SK-N-MC (cell line): ENCODE results near the gene CACNA1E.

Experiments
- DNase-seq: peaks from one replicate; pipeline ENCODE4 v3.0.0-alpha.2; 2011; ENCODE audit warnings: low read depth, low spot score
- H3K27ac ChIP-seq: fragments of 200-600 bp; sonication (generic); 2 replicates; pipeline ENCODE4 v1.5.1; 2016; ENCODE audit warnings: mixed run types
- H3K36me3 ChIP-seq: fragments of 200-600 bp; sonication (generic); 2 replicates; pipeline ENCODE4 v1.6.1; 2017; ENCODE audit warnings: antibody characterized with exemption, low read length, mixed read lengths; ENCODE audit not compliant: insufficient read depth
- H3K4me3 ChIP-seq: fragments of 200-600 bp; sonication (generic); 2 replicates; pipeline ENCODE4 v1.5.1; 2016
- H3K9ac ChIP-seq: fragments of 200-600 bp; sonication (generic); 2 replicates; pipeline ENCODE4 v1.8.0; 2017; ENCODE audit warnings: mixed run types, mixed read lengths; ENCODE audit not compliant: insufficient read length
- H3K9me3 ChIP-seq: fragments of 200-600 bp; sonication (generic); 2 replicates; pipeline ENCODE4 v1.6.1; 2017; ENCODE audit warnings: low read depth, mild to moderate bottlenecking, antibody characterized with exemption, low read length, moderate library complexity, mixed read lengths
- EZH2 ChIP-seq: fragments of 200-600 bp; sonication (generic); IDR thresholded peaks from one replicate; pipeline ENCODE4 v1.6.1; 2017; ENCODE audit warnings: antibody characterized with exemption
- FOXP2 ChIP-seq: optimal IDR thresholded peaks from 2 replicates; pipeline ENCODE3; 2011; ENCODE audit warnings: mild to moderate bottlenecking, moderate library complexity; ENCODE audit not compliant: insufficient read depth; ENCODE audit errors: extremely low read length, control extremely low read depth
- POLR2AphosphoS5 ChIP-seq: IDR thresholded peaks from 2 replicates; pipeline ENCODE4 v1.6.1; 2012; ENCODE audit warnings: mild to moderate bottlenecking, low read depth, low read length, borderline replicate concordance

Gene CACNA1E

GRCh38 chr1:181632960-181633359 lies 149.6 kb downstream of the CACNA1E start:
- H3K9ac ChIP-seq: no peak overlapping the region
- H3K36me3 ChIP-seq: no peaks in the 10 kb centered on the region
- DNase-seq: no peak
- H3K9me3 ChIP-seq: no peaks in the 10 kb centered on the region
- TF ChIP-seq EZH2: no peak
- TF ChIP-seq POLR2AphosphoS5: no peak
- no peak for TF ChIP-seq FOXP2
- H3K27ac ChIP-seq: no peak overlapping the region
- no peak overlapping the region for H3K4me3 ChIP-seq

GRCh38 chr1:181635110-181635509 lies 151.8 kb downstream of the CACNA1E start:
- Histone ChIP-seq H3K27ac (no peak overlapping the region), H3K4me3 (no peak overlapping the region), H3K9ac (no peak overlapping the region), H3K36me3 (no peaks in the 10 kb centered on the region), H3K9me3 (no peaks in the 10 kb centered on the region)
- no peak for TF ChIP-seq EZH2
- no peak for TF ChIP-seq FOXP2
- TF ChIP-seq POLR2AphosphoS5: no peak
- no peak for DNase-seq

GRCh38 chr1:181637998-181638397 lies 154.7 kb downstream of the CACNA1E start:
- H3K27ac ChIP-seq: no peak overlapping the region
- no peaks in the 10 kb centered on the region for H3K9me3 ChIP-seq
- no peaks in the 10 kb centered on the region for H3K36me3 ChIP-seq
- no peak overlapping the region for H3K4me3 ChIP-seq
- TF ChIP-seq POLR2AphosphoS5 (no peak), FOXP2 (no peak), EZH2 (no peak)
- no peak for DNase-seq
- no peak overlapping the region for H3K9ac ChIP-seq

DNA sequence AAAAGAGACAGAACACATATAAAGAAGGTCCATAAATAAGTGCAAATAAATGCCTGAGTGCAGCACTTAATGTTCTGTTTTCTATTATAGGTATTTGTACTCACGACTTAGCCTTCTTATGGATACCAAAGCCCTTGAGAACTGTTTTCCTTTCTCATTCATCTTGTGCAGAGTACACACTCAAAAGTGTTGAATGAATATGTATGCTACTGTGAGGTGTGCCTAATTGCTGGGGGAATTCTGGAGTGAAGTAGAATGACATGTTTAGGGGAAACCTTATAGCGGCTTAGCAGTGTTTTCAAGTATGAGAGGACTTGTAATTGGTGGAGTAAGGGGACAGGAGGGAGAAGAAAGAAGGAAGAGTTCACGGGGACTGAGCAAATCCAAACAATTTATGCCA lies 157.6 kb downstream of the CACNA1E start:
- Histone ChIP-seq H3K4me3 (no peak overlapping the region), H3K9me3 (no peaks in the 10 kb centered on the region), H3K27ac (no peak overlapping the region), H3K36me3 (no peaks in the 10 kb centered on the region), H3K9ac (no peak overlapping the region)
- TF ChIP-seq FOXP2: no peak
- no peak for TF ChIP-seq EZH2
- no peak for TF ChIP-seq POLR2AphosphoS5
- no peak for DNase-seq

GRCh38 chr1:181643631-181644030 lies 160.3 kb downstream of the CACNA1E start:
- Histone ChIP-seq H3K9me3 (no peaks in the 10 kb centered on the region), H3K9ac (no peak overlapping the region), H3K27ac (no peak overlapping the region), H3K36me3 (no peaks in the 10 kb centered on the region), H3K4me3 (no peak overlapping the region)
- no peak for DNase-seq
- TF ChIP-seq EZH2: no peak
- TF ChIP-seq POLR2AphosphoS5: no peak
- no peak for TF ChIP-seq FOXP2

DNA sequence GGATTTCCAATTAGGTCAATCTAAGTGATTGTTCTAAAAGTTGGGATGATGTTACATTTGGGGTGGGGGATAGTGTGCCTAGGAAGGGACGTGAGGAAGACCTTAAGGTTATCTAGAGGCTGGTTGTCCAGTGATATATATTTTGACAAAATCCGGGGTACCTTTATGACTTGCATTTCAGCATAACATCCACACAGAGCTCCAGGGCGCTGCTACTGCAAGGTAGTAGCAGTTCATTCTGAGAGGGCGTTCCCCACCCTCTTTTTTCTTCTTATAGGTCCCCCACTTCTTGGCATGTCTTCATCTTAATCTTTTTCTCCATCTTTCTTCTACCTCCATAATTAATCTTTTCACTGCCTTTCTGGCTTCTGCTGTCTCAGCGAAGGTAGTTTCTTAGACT lies 161.9 kb downstream of the CACNA1E start:
- H3K27ac ChIP-seq: no peak overlapping the region
- TF ChIP-seq FOXP2: no peak
- no peak for TF ChIP-seq POLR2AphosphoS5
- no peak for TF ChIP-seq EZH2

DNA sequence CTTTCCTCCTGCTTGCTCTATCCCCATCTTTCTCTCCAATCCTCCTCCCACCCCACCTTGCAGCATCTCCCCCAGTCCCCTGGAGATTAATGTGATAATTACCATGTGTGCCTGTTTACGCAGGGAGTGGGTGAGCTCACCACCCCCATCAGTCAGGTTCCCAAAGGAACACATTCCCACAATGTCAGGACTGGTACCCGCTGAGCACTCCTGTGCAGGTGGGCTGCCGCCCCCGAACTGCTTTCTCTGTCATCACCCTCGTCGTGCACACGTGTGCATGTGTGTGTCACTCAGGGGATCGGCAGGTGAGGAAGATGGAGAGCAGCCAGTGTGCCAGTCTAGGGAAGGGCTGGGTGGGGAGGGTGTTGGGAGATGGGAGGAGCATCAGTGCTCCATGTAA lies 163.4 kb downstream of the CACNA1E start:
- no peak overlapping the region for H3K27ac ChIP-seq
- H3K9ac ChIP-seq: no peak overlapping the region
- H3K9me3 ChIP-seq: no peaks in the 10 kb centered on the region
- no peaks in the 10 kb centered on the region for H3K36me3 ChIP-seq
- no peak overlapping the region for H3K4me3 ChIP-seq
- DNase-seq: no peak
- no peak for TF ChIP-seq FOXP2
- no peak for TF ChIP-seq EZH2
- TF ChIP-seq POLR2AphosphoS5: no peak

More for the DNA sequence above, 161.9 kb downstream of the CACNA1E start:
- no peak for DNase-seq
- Histone ChIP-seq H3K4me3 (no peak overlapping the region), H3K36me3 (no peaks in the 10 kb centered on the region), H3K9me3 (no peaks in the 10 kb centered on the region), H3K9ac (no peak overlapping the region)

DNA sequence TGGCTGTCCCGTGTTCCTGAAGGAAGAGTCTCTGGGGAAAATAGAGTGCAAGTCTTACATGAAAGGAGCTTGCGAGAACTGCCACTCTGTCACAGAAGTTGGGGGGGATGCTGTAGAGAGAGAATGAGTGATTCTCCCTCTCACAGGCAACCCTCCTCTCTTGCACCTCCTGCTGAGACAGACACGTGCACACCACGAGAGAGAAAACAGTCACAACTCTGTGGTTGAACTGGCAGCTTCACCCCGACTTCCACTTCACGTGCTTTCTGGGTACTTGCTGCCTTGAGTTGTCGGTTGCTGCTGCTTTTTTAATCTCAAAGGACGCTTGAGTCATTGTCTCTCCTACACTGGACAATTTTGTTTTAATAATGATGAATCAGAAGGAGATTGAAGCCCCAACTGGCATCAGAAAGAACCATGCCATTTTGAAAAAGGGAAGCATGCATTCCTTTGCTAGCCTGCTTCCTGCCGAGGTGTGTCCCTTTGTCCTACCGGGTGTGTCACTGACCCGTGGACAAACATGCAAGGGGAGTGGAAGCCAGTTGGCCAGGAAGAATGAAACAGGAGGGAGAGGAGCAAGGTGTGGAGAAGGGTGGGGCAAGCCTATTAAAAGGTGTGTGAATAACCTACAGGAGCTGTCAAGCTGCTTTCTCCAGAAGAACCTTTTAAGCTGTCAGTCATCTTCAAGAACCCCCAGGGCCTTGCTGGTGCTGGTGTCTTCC lies 164.2 kb downstream of the CACNA1E start:
- no peaks in the 10 kb centered on the region for H3K36me3 ChIP-seq
- DNase-seq: no peak
- H3K9ac ChIP-seq: no peak overlapping the region
- H3K9me3 ChIP-seq: no peaks in the 10 kb centered on the region
- H3K4me3 ChIP-seq: no peak overlapping the region
- H3K27ac ChIP-seq: no peak overlapping the region
- no peak for TF ChIP-seq EZH2
- no peak for TF ChIP-seq FOXP2
- TF ChIP-seq POLR2AphosphoS5: no peak

GRCh38 chr1:181651276-181651675 lies 168.0 kb downstream of the CACNA1E start:
- H3K4me3 ChIP-seq: no peak overlapping the region
- TF ChIP-seq FOXP2 (no peak), POLR2AphosphoS5 (no peak), EZH2 (no peak)

More at GRCh38 chr1:181651276-181651675, 168.0 kb downstream of the CACNA1E start:
- no peaks in the 10 kb centered on the region for H3K36me3 ChIP-seq
- no peak for DNase-seq
- H3K27ac ChIP-seq: no peak overlapping the region
- no peaks in the 10 kb centered on the region for H3K9me3 ChIP-seq
- H3K9ac ChIP-seq: no peak overlapping the region
